Calu3 (cell line): ENCODE measurements around the gene TTC28. TPM values are rescaled to one million over a fixed set of nuclear protein-coding genes. Genes with fewer than 3 reads are reported as not detected.
"Not testable (repeated sequence)": the region's sequence is repeated elsewhere in the genome, so short reads cannot be mapped to it uniquely, and the experiment has no call there.

Source experiments
- BruUV-seq: library from RNA; stranded (reverse); fragments of 400-500 nt; replicated peaks from 2 replicates; lab custom pipeline; 2021; lab: Mats Ljungman, UMichigan
- CTCF ChIA-PET: fragments of 300-600 bp; sonication (Branson Sonifier 250); formaldehyde crosslinking; loops from one replicate; lab custom pipeline; 2022; ENCODE audit warnings: antibody characterized with exemption; lab: Charles Lee
- DNase-seq: peaks from one replicate; pipeline ENCODE4 v3.0.0; 2022
- H3K27ac Mint-ChIP-seq: one replicate; pipeline ENCODE4 v1.8.0; 2022; ENCODE audit warnings: mixed read lengths; ENCODE audit not compliant: unreplicated experiment
- H3K27me3 Mint-ChIP-seq: one replicate; pipeline ENCODE4 v1.8.0; 2022; ENCODE audit warnings: mixed read lengths; ENCODE audit not compliant: unreplicated experiment
- H3K36me3 Mint-ChIP-seq: one replicate; pipeline ENCODE4 v1.8.0; 2022; ENCODE audit warnings: mild to moderate bottlenecking, moderate library complexity, mixed read lengths; ENCODE audit not compliant: insufficient read depth, unreplicated experiment
- H3K4me1 Mint-ChIP-seq: one replicate; pipeline ENCODE4 v1.8.0; 2022; ENCODE audit warnings: mild to moderate bottlenecking, low read depth, mixed read lengths; ENCODE audit not compliant: unreplicated experiment
- H3K4me3 Mint-ChIP-seq: one replicate; pipeline ENCODE4 v1.8.0; 2022; ENCODE audit warnings: mild to moderate bottlenecking, low read depth, moderate library complexity, mixed read lengths; ENCODE audit not compliant: unreplicated experiment
- H3K9me3 Mint-ChIP-seq: one replicate; pipeline ENCODE4 v1.8.0; 2022; ENCODE audit warnings: low read depth, mixed read lengths; ENCODE audit not compliant: unreplicated experiment
- intact Hi-C: fragments of 100-400 bp; cut with micrococcal nuclease; formaldehyde crosslinking; loops from one replicate; pipeline ENCODE4 v1.10.0; 2022; ENCODE audit not compliant: unreplicated experiment
- total RNA-seq: library from RNA; stranded (reverse); gene quantifications from 2 replicates; pipeline ENCODE4 v1.2.3, GENCODE V29; 2022
- TF ChIP-seq, protein P1 (sequence below): fragments of 200-600 bp; IDR thresholded peaks from one replicate; pipeline ENCODE4 v1.8.0; 2022; ENCODE audit warnings: antibody characterized with exemption; ENCODE audit not compliant: unreplicated experiment

Gene TTC28
- total RNA-seq, 1 experiment from 2014 or later = 5.2 TPM

DNA sequence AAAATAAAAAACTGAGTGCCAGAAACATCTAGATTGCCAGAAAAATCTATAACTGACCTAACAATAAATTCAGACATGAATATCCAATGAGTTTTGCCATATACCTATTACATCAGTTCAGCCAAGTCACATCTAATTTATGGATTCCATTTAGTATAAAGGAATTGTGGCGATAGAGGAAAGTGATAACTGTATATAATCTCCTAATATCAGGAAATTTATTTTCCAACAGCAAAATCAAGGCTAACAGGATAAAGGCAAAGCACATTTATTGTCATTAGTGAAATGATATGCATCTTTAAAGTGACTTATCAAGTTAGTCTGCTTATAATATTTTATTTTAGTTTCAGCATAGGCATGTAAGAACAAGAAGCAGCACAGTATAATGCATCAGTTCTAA lies 462.4 kb downstream of the TTC28 start:
- H3K27me3 Mint-ChIP-seq = no peaks in the 10 kb centered on the region
- BruUV-seq = no TSS peak
- no peak for DNase-seq
- CTCF ChIA-PET = no interaction called here
- no peaks in the 10 kb centered on the region for H3K4me1 Mint-ChIP-seq
- H3K36me3 Mint-ChIP-seq = no peaks in the 10 kb centered on the region
- H3K27ac Mint-ChIP-seq = no peak overlapping the region
- no peaks in the 10 kb centered on the region for H3K9me3 Mint-ChIP-seq
- intact Hi-C loops = no loop called here
- TF ChIP-seq, protein P1, sequence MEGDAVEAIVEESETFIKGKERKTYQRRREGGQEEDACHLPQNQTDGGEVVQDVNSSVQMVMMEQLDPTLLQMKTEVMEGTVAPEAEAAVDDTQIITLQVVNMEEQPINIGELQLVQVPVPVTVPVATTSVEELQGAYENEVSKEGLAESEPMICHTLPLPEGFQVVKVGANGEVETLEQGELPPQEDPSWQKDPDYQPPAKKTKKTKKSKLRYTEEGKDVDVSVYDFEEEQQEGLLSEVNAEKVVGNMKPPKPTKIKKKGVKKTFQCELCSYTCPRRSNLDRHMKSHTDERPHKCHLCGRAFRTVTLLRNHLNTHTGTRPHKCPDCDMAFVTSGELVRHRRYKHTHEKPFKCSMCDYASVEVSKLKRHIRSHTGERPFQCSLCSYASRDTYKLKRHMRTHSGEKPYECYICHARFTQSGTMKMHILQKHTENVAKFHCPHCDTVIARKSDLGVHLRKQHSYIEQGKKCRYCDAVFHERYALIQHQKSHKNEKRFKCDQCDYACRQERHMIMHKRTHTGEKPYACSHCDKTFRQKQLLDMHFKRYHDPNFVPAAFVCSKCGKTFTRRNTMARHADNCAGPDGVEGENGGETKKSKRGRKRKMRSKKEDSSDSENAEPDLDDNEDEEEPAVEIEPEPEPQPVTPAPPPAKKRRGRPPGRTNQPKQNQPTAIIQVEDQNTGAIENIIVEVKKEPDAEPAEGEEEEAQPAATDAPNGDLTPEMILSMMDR = no peak
- no peak overlapping the region for H3K4me3 Mint-ChIP-seq

DNA sequence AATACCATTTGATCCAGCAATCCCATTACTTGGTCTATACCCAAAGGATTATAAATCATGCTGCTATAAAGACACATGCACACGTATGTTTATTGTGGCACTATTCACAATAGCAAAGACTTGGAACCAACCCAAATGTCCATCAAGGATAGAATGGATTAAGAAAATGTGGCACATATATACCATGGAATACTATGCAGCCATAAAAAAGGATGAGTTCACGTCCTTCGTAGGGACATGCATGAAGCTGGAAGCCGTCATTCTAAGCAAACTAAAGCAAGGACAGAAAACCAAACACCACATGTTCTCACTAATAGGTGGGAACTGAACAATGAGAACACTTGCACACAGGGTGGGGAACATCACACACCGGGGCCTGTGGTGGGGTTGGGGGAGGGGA lies 464.9 kb downstream of the TTC28 start:
- H3K36me3 Mint-ChIP-seq, CTCF ChIA-PET, H3K4me3 Mint-ChIP-seq, intact Hi-C loops, H3K4me1 Mint-ChIP-seq, H3K27ac Mint-ChIP-seq, H3K9me3 Mint-ChIP-seq, DNase-seq, BruUV-seq: not testable (repeated sequence)
- peaks cover 23% of the 10 kb centered on the region for H3K27me3 Mint-ChIP-seq

DNA sequence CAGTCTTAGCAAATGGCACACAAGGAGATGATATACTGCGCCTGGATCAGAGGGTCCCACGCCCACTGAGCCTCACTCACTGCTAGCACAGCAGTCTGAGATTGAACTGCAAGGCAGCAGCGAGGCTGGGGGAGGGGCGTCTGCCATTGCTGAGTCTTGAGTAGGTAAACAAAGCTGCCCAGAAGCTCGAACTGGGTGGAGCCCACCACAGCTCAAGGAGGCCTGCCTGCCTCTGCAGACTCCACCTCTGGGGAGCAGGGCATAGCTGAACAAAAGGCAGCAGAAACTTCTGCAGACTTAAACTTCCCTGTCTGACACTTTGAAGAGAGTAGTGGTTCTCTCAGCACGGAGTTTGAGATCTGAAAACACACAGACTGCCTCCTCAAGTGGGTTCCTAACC lies 470.2 kb downstream of the TTC28 start:
- H3K27ac Mint-ChIP-seq, H3K4me1 Mint-ChIP-seq, H3K9me3 Mint-ChIP-seq, BruUV-seq, H3K36me3 Mint-ChIP-seq, intact Hi-C loops: not testable (repeated sequence)
- Mint-ChIP-seq H3K4me3 (peak overlapping the region; percentile 39), H3K27me3 (peaks cover 27% of the 10 kb centered on the region)
- CTCF ChIA-PET = interaction anchor here (0.6 kb wide), 1 partner anchor 30 kb away, joined by 3 read pairs; no protein-coding TSS in a partner anchor
- peak; percentile 25 for DNase-seq

DNA sequence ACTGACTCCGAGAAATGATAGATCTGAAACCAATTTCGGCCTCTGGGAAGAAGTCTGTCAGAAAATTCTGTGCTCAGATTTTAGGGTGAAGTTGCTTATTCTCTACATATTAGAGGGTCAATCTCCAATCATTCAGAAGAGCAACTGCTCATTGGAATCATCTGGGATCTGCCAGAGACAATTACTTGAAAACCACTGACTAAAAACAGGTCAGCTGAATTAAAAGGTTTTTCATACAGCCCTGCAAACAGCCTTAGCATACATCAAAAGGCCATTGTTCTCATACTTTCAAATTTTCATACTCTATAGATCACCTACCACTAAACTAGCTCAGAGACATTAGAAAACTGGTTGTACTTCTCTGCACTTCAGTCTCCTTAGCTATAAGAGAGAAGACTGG lies 470.9 kb downstream of the TTC28 start:
- Mint-ChIP-seq H3K9me3 (peaks cover 6% of the 10 kb centered on the region), H3K4me3 (peak overlapping the region; percentile 39), H3K36me3 (no peaks in the 10 kb centered on the region), H3K4me1 (no peaks in the 10 kb centered on the region), H3K27me3 (peaks cover 34% of the 10 kb centered on the region), H3K27ac (no peak overlapping the region)
- CTCF ChIA-PET = interaction anchor here (0.6 kb wide), 1 partner anchor 30 kb away, joined by 3 read pairs; no protein-coding TSS in a partner anchor
- intact Hi-C loops = no loop called here
- no TSS peak for BruUV-seq
- no peak for DNase-seq
- TF ChIP-seq, protein P1 = no peak

DNA sequence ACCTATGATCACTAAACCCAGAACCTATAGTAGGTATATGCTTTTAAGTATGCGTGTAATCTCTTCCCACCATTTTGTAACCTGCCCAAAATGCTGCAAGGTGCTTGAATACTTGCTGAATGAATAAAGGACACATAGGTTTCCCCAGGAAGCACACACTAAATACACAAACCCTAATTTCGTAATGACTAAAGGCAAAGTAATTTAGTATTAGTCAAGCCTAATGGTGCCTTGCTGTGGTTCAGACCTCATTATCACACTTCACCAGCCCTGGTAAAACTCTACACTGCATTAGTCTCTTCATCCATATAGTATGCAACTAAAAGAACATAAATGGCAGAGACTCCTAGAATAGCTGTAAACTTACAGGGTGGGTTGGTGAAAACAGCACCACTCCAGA lies 471.6 kb downstream of the TTC28 start:
- H3K9me3 Mint-ChIP-seq = peaks cover 6% of the 10 kb centered on the region
- no peak overlapping the region for H3K27ac Mint-ChIP-seq
- TF ChIP-seq, protein P1 = no peak
- no peaks in the 10 kb centered on the region for H3K36me3 Mint-ChIP-seq
- CTCF ChIA-PET = no interaction called here
- intact Hi-C loops = no loop called here
- no peak for DNase-seq
- peaks cover 38% of the 10 kb centered on the region for H3K27me3 Mint-ChIP-seq
- no peaks in the 10 kb centered on the region for H3K4me1 Mint-ChIP-seq
- no peak overlapping the region for H3K4me3 Mint-ChIP-seq
- no TSS peak for BruUV-seq
